SH-SY5Y (cell line): Measurements from ENCODE around the gene GLRA3.
A peak's percentile ranks its signal among the peaks of the same experiment; 100 is the strongest.

Experiments
- GATA2 ChIP-seq: IDR thresholded peaks from 2 replicates; pipeline ENCODE4 v1.6.1; 2011; ENCODE audit warnings: mild to moderate bottlenecking, low read depth, low read length
- GATA3 ChIP-seq: IDR thresholded peaks from 2 replicates; pipeline ENCODE4 v1.6.1; 2011; ENCODE audit warnings: low read depth, mild to moderate bottlenecking, low read length, moderate library complexity

Gene GLRA3

DNA sequence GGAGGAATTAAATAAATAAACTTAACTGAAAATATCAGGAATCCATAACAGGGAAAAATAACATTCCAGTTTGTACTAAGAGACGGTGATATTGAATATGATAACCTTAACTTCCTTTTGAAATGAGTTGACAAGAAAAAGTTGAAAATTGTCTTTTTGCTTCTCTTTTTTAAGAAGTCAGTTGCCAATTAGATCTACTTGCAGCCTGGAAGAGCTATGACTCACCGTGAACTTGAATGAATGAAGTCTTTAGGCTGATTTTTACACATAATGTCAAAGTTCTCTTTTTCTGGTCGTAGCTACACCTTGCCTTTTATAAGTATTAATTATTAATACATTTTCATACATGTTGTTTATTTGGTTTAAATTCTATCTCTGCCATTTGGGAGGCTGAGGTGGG lies 212.4 kb downstream of the GLRA3 start:
- no peak for TF ChIP-seq GATA2
- TF ChIP-seq GATA3: no peak

GRCh38 chr4:174613979-174614378 lies 215.1 kb downstream of the GLRA3 start:
- TF ChIP-seq GATA2 (no peak), GATA3 (no peak)

DNA sequence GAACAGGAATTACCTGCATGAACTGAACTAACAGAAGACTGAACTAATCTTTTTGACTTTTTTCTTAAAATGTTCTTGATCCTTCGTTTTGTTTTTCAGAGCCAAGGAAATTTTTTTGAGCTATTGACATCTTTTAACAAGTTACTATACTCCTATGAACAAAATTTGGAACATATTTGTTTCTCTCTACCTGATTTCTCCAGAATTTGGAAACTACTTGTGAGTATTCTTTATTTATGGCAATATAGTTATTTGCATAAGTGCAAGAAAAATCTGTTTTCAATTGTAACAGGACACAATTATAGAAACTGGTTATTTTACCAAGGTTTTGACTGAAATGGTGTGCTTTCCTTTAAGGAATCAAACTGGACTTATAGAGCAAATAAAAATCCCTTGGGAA lies 217.3 kb downstream of the GLRA3 start:
- TF ChIP-seq GATA2 (no peak), GATA3 (no peak)

GRCh38 chr4:174607792-174608191 lies 221.3 kb downstream of the GLRA3 start:
- no peak for TF ChIP-seq GATA2
- no peak for TF ChIP-seq GATA3

- TF ChIP-seq GATA2 (no peak), GATA3 (no peak)
These were observed 224.8 kb downstream of the GLRA3 start for GRCh38 chr4:174604198-174604597.

DNA sequence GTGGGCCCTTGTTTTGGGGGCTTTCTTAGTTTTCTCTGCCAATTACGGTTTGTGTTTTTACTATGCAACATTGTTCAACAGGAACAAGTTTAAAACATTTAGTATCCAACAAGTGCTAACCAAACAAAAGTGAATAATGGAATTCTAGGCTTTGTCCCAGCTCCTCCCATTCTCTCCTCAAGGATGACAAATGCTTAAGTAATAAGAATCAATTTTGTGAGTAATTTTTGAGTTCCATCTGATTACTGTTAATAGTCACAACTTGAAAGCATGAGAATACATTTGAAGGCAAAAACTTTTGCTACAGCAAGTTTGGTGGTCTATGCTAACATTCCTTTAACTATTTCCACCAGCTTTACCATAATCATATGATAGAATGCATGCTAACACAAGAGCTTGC lies 228.7 kb downstream of the GLRA3 start:
- TF ChIP-seq GATA2: no peak
- TF ChIP-seq GATA3: no peak

DNA sequence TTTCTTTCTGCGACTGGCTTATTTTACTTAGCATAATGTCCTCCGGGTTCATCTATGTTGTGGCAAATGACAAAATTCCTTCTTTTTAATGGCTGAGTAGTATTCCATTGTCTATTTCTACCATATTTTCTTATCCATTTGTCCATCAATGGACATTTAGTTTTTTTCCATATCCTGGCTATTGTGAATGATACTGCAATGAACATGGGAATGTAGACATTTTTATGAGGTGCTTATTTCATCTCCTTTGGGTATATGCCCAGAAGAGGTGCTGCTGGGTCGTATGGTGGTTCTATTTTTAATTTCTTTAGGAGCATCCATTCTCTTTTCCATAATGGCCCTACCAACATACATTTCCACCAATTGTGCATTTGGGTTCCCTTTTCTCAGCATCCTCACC lies 230.2 kb downstream of the GLRA3 start:
- TF ChIP-seq GATA3: no peak
- TF ChIP-seq GATA2: no peak

DNA sequence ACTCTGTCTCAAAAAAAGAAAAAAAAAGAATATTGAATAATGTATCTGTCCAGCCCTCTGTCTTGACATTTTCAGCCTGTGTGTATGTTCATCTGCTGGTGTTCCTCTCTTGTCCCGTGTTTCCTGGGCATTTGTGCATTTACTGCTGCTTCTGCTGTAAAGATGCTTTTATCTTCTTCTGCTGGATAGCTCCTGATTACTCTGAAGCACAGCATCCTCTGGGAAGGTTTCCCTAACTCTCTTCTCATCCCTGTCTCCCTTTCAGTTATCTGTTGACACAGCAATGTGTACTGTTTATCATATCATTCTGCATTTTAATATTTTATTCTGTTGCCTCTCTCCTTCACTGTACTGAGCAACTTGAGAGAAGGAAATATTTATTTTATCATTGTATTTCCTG lies 232.5 kb downstream of the GLRA3 start:
- TF ChIP-seq GATA3 (no peak), GATA2 (no peak)

DNA sequence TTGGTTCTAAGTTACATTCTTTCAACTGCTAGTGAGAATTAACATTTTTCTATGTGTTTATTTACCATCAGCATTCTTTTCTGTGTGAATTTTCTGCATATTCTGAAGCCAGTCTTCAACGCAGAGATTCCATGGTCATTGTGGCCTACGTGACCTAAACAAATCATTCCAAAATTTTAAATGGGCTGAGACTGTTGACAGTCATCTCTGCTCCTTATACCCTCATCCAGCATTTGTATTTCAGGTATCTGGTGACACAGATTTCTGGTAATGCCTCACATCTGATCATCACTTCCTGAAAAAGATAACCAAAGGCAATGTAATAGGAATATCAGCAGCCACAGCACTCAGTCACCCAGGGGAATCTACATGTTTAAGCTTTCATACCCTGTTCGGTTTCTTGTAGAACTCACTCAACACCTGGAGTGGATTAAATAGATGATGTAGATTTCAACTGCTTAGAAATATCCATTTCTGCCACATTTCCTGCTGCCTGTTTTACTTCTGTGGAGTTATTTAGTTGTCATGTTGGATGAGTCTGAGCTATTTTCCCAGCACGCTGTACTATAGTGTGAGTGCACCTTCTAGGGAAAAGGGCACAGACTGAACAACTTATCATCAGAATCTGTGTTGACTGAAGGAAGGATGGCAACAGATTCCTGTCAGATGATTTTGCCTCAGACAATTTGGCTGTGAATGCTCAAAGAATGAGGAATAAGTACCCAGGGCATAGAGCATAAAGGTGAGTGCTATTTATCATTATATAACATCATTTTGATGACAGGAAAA lies 233.7 kb downstream of the GLRA3 start:
- TF ChIP-seq GATA2: peak; percentile 36; the same call in 1 of the 2 replicates
- TF ChIP-seq GATA3: no peak

- no peak for TF ChIP-seq GATA3
- TF ChIP-seq GATA2: no peak
These were observed 235.3 kb downstream of the GLRA3 start for GRCh38 chr4:174593701-174594100.

DNA sequence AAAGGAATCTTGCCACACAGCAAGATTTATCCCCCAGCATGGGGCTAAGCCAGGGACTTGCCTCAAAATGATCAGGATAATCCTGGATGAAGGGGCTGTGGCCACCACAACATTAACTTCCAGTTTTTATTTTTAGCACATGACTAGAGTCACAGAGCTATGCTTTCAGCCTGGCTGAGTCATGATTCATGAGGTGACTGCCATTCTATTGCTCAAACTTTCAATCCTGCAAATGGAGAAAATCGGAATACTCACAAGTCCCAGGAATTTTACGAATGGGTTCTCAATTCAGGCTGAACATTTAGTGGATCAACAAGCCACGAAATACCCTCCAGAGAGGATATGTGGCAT lies 236.1 kb downstream of the GLRA3 start:
- TF ChIP-seq GATA2 (no peak), GATA3 (no peak)

DNA sequence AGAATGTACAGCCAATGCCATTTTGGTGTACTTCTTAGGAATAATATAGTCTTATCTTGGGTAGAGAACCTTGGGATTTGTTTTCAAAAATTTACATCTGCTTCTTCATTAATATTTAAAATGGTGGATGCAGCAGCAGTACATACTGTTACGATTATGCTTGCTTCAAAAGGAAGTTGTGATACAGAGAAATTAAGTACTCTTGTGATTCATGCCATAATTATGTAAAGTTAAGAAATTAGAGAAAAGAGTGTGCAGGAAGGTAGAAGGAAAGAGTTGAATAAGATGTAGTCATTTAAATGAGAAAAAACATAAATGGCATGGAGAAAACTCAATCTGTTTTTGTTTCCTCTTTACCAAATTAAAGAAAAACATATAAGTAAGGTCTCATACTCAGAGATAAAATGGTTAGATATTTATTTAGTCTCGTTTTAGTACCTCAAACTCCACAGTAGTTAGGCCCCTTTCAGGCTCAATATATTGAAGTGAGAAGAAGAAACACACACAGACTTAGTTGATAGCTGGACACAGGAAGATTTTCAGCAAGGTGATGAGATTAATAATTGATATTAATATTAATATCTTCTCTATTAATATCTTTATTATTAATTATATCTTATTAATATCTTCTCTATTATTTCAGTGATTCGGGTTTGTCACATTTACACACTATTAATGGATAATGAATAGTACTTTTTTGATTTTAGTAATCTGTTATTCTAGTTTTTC lies 236.6 kb downstream of the GLRA3 start:
- TF ChIP-seq GATA2 (no peak), GATA3 (no peak)

DNA sequence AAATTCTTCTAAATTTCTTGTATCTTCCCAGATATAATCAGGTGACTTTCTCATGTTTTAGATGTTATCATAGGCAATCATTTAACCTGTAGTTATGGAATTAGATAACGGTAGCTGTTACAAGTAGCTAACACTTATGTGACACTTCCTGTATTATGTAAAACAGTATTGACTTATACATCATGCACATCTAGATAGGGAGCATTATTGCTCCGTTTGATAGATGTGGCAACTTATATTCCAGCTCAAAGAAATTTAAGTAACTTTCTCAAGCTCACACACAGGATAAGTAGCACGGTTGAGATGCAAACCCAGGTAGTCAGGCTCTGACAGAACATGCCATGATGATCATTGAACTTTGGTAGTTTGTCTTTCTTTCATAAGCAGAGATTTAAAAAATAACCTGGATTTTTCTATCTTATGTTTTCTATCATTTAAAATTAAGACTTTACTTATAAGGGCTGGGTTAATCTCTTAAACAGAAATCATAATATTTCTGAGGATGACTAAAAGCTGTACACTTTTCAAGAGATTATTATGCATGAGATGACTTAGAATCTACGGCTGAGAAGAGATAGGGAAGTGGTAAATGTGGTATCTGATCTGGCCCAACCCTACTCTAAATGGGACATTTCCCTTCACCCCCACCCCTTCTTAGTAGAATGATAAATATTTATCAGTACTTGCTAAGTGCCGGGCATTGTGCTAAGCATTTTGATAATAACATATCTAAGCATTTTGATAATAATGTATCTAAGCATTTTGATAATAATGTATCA lies 237.6 kb downstream of the GLRA3 start:
- TF ChIP-seq GATA3 (no peak), GATA2 (no peak)

DNA sequence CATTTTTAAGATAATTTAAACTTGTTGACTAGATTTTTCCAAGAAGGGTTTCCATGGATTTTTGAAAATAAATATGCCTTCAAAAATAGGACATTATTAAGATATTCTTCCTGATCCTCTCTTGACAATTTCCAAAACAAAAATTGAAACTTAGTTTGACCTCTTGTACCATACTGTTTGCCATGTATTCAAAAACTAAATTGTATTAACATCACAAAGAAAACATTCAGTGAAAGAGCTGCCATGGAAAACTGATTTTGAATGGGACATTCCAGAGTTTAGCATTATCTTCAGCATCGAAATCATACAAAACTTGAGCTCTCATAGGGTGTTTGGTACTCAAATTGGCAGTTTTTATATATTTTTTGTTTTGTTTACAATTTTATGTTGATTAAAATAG lies 238.7 kb downstream of the GLRA3 start:
- TF ChIP-seq GATA2: no peak
- no peak for TF ChIP-seq GATA3
